Smooth muscle cell of bladder (primary cell): ENCODE data around the gene PCDHGC4. TPM values are rescaled to one million over a fixed set of nuclear protein-coding genes. Genes with fewer than 3 reads are reported as not detected.

Source experiments
- total RNA-seq: library from RNA; depleted of rRNA; stranded (reverse); fragments of >200 nt; gene quantifications from 2 replicates; pipeline ENCODE4 v1.2.3, GENCODE V29; 2014

Gene PCDHGC4
- total RNA-seq = 1.7 TPM in 2 replicates

DNA sequence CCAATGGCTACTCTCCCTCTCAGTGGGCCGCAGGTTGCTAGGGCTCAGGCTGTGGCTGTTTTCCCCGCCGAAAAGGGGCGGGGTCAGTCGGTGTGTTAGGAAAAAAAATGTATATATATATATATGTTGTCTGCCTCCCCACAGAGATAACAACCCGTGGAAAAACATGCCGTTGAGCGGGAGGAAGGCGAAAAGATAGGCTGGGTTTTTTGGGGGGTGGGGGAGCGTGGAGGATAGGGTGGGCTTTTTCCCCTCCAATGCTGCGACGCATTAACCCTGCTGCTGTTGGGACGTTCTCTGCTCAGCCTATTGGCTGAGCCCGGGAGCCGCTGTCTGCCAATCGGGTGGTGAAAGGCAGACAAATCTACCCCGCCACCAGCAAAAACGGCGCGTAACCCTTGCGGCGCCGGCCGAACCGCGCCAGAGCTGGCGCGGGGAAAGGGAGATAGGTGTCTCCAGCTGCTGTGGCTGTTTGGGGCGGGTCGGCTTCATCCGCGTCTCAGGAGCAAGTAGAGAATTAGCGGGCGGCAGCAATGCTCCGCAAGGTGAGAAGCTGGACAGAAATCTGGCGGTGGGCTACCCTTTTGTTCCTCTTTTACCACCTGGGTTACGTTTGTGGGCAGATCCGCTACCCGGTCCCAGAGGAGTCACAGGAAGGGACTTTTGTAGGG is at the start of gene PCDHGC4:
PCDHGC4 (plus strand) TSS at position 390 of the 671 bp plus-strand sequence; CDS start at position 534, 144 bp downstream.

DNA sequence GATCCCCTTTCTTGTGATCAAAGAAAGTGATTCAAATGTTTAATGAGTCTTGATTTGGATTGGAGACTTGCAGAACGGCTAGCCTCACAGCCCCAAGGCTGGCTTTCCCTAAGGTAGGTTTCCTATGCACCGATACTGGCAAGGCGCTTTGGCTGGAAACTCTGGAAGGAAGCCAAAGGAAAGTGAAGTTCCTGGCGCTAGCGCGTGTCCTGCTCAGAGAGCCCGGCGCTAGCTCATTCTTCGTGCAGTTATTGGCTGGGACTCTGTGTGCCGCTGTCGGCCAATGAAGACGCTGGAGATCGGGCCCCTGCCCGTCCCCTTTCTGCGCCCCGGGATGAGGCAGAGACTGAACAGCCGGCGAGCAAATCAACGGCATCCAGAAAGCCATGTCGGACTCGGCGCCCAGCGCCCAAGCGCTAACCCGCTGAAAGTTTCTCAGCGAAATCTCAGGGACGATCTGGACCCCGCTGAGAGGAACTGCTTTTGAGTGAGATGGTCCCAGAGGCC is 9.2 kb upstream of the PCDHGC4 start, which contains the start of gene PCDHGC3:
PCDHGC3 (plus strand) TSS at position 342 of the 507 bp plus-strand sequence; CDS start at position 493, 151 bp downstream.

DNA sequence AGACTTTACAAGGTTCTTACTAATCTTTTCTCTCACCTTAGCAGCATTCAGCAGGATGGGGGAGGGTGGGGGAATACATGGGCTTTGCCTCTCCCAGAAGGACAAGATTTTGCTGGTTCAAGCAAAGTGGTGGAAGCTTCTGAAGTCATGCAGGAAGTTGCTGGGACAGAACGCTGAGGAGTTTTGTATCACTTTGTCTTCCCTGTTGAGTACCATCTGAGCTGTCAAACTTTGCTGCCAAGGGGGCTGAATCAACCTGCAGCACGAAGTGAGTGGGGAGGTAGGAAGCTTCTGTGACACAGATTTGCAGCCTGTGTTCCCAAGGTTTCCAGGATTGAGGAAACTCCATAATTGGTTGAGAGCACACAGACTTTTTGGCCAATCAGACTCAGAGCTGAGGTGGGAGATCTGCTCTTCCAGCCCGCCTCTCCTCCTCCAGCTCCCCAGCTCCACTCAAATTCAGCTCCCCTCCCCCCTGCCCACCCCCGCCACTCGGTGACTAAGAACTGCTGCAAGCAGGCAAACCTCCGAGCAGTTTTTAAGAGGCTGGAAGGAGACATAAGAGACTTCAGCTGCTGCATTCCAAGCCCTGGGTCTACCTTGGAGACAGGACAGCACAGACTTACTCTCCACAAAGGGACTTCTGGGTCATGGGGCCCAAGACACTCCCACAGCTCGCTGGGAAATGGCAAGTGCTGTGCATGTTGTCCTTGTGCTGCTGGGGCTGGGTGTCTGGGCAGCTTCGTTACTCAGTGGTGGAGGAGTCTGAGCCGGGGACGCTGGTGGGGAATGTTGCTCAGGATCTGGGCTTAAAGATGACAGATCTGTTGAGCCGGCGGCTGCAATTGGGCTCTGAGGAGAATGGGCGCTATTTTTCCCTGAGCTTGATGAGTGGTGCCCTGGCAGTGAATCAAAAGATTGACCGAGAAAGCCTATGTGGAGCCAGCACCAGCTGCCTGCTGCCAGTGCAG is 4.0 kb downstream of the PCDHGC4 start, which contains the start of gene PCDHGC5:
PCDHGC5 (plus strand) TSS at position 491 of the 971 bp plus-strand sequence; CDS start at position 651, 160 bp downstream.

Other genes starting within 250 kb of the PCDHGC4 start
- gene PCDHB15, start 239.6 kb upstream of the PCDHGC4 start, total RNA-seq = 0.46 and 0.71 TPM in 2 replicates
- 0.14 and 0.18 TPM in 2 replicates for gene SLC25A2, start 181.0 kb upstream of the PCDHGC4 start, total RNA-seq
- 75.2 and 97.5 TPM in 2 replicates for gene TAF7, start 164.2 kb upstream of the PCDHGC4 start, total RNA-seq
- 1.1 TPM in 2 replicates for gene PCDHGA1, start 154.5 kb upstream of the PCDHGC4 start, total RNA-seq
- gene PCDHGA2, start 146.3 kb upstream of the PCDHGC4 start, total RNA-seq = 2.7 and 2.8 TPM in 2 replicates
- gene PCDHGA3, start 141.2 kb upstream of the PCDHGC4 start, total RNA-seq = 0.85 and 1.4 TPM in 2 replicates
- gene PCDHGB1, start 134.9 kb upstream of the PCDHGC4 start, total RNA-seq = 2.3 and 3.3 TPM in 2 replicates
- 3.3 and 4.5 TPM in 2 replicates for gene PCDHGA4, start 130.0 kb upstream of the PCDHGC4 start, total RNA-seq
- gene PCDHGB2, start 125.0 kb upstream of the PCDHGC4 start, total RNA-seq = 2.4 and 2.7 TPM in 2 replicates
- 1.3 TPM in 2 replicates for gene PCDHGA5, start 120.9 kb upstream of the PCDHGC4 start, total RNA-seq
- 5.3 and 5.4 TPM in 2 replicates for gene PCDHGB3, start 114.8 kb upstream of the PCDHGC4 start, total RNA-seq
- 3.0 and 3.2 TPM in 2 replicates for gene PCDHGA6, start 111.1 kb upstream of the PCDHGC4 start, total RNA-seq
- 4.1 and 4.6 TPM in 2 replicates for gene PCDHGA7, start 102.3 kb upstream of the PCDHGC4 start, total RNA-seq
- gene PCDHGB4, start 97.3 kb upstream of the PCDHGC4 start, total RNA-seq = 26.9 and 27.5 TPM in 2 replicates
- gene PCDHGA8, start 92.4 kb upstream of the PCDHGC4 start, total RNA-seq = 3.0 and 3.3 TPM in 2 replicates
- 15.9 and 19.9 TPM in 2 replicates for gene PCDHGB5, start 87.1 kb upstream of the PCDHGC4 start, total RNA-seq
- gene PCDHGA9, start 82.3 kb upstream of the PCDHGC4 start, total RNA-seq = 2.7 and 3.1 TPM in 2 replicates
- gene PCDHGB6, start 77.0 kb upstream of the PCDHGC4 start, total RNA-seq = 2.7 and 3.1 TPM in 2 replicates
- 4.3 and 5.4 TPM in 2 replicates for gene PCDHGA10, start 72.0 kb upstream of the PCDHGC4 start, total RNA-seq
- 6.3 and 6.9 TPM in 2 replicates for gene PCDHGB7, start 67.4 kb upstream of the PCDHGC4 start, total RNA-seq
- 6.4 and 8.5 TPM in 2 replicates for gene PCDHGA11, start 64.0 kb upstream of the PCDHGC4 start, total RNA-seq
- gene PCDHGA12, start 54.5 kb upstream of the PCDHGC4 start, total RNA-seq = 9.1 and 11.7 TPM in 2 replicates
- gene PCDHGC3, start 9.1 kb upstream of the PCDHGC4 start, total RNA-seq = 38.1 and 41.7 TPM in 2 replicates
- gene PCDHGC5, start 4.1 kb downstream of the PCDHGC4 start, total RNA-seq = 1.3 and 2.6 TPM in 2 replicates
- gene DIAPH1, start 134.0 kb downstream of the PCDHGC4 start, total RNA-seq = 9.2 TPM in 2 replicates
- gene HDAC3, start 151.8 kb downstream of the PCDHGC4 start, total RNA-seq = 62.6 and 62.7 TPM in 2 replicates
- gene RELL2, start 152.0 kb downstream of the PCDHGC4 start, total RNA-seq = 2.1 and 2.8 TPM in 2 replicates
- 15.4 and 19.0 TPM in 2 replicates for gene FCHSD1, start 166.4 kb downstream of the PCDHGC4 start, total RNA-seq
- 1.7 and 2.6 TPM in 2 replicates for gene ARAP3, start 197.2 kb downstream of the PCDHGC4 start, total RNA-seq